Effector memory CD4-positive, alpha-beta T cell (primary cell): ENCODE data around the gene NRXN2.
"Not testable (repeated sequence)": the region's sequence is repeated elsewhere in the genome, so short reads cannot be mapped to it uniquely, and the experiment has no call there.

Source experiments
- DNase-seq, 3 donors: peaks; one replicate each; pipeline ENCODE4 v3.0.0-alpha.2; 2020
- H3K27ac ChIP-seq: 2 replicates; pipeline ENCODE4 v1.7.0; 2013; ENCODE audit warnings: mild to moderate bottlenecking, low read length, moderate library complexity; ENCODE audit not compliant: insufficient read depth, poor library complexity, severe bottlenecking
- H3K27me3 ChIP-seq: replicated peaks from 2 replicates; pipeline ENCODE4 v1.7.0; 2013; ENCODE audit warnings: mild to moderate bottlenecking, low read length; ENCODE audit not compliant: insufficient read depth, control insufficient read depth, poor library complexity, severe bottlenecking
- H3K36me3 ChIP-seq: 2 replicates; pipeline ENCODE4 v1.7.0; 2013; ENCODE audit warnings: mild to moderate bottlenecking, low read length, moderate library complexity; ENCODE audit not compliant: control insufficient read depth, insufficient read depth
- H3K4me1 ChIP-seq: 2 replicates; pipeline ENCODE4 v1.7.0; 2013; ENCODE audit warnings: low read length, mild to moderate bottlenecking; ENCODE audit not compliant: control insufficient read depth, insufficient read depth, poor library complexity, severe bottlenecking
- H3K4me3 ChIP-seq: 2 replicates; pipeline ENCODE4 v1.7.0; 2013; ENCODE audit warnings: low read length, low read depth, mild to moderate bottlenecking; ENCODE audit not compliant: insufficient read depth, poor library complexity, severe bottlenecking
- H3K9me3 ChIP-seq: 2 replicates; pipeline ENCODE4 v1.7.0; 2013; ENCODE audit warnings: mild to moderate bottlenecking, low read length, moderate library complexity; ENCODE audit not compliant: control insufficient read depth

Gene NRXN2

DNA sequence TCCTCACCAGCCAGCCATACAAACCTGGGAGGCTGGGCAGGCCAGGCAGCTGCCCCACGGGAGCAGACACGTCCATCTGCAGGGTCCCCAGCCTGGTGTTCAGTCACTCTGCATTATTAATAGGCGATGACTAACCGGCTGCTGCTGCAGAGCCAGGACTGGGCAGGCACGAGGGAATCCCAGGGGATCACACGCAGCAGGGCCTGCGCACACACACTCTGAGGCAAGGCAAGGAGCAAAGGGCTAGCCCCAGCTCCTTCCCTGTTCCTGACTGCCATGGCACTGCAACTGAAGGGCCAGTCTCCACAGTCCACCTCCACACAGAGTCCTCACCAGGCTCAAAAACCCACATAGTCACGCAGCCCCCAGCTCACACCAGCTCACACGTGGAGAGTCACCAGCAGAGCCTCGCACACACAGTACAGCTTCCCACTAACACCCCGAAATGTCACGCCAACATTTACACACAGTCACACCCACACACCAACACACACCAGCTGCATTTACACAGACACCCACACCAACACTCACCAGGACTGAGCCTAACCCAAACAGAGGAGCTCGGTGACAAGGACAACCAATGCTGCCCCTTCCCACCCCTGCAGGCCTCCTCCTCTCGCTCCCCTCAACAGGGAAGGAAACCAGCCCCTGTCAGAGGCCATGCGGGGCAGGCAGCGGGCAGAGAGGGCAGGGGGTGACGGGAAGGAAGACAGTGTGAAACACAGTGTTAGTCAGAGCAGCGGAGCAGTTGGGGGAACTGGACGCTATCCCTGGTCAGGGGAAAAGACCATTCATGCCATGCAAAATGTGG lies 47.3 kb downstream of the NRXN2 start:
- Histone ChIP-seq H3K4me3 (no peak overlapping the region), H3K36me3 (no peaks in the 10 kb centered on the region), H3K27me3 (peaks cover 7% of the 10 kb centered on the region), H3K9me3 (no peaks in the 10 kb centered on the region), H3K4me1 (no peaks in the 10 kb centered on the region), H3K27ac (no peak overlapping the region)
- no peak for DNase-seq

DNA sequence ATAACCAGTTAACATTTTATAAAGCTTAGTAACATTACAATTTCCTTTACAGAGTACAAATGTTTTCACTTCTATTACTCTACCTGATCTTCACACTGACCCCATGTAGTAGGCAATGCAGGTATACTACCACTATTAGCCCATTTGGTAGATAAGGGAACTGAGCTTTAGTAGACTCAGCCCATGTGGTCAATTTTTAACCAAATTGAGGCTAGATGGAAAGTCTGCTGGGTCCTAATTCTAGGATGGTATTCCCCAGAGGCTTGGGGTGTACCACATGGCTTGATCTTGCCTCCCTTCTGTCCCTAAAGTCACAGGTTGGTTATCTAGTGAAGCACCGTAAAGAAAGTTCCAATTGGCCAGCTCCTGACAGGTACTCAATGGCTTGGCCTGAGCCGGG lies 48.2 kb downstream of the NRXN2 start:
- Histone ChIP-seq H3K27me3 (peaks cover 7% of the 10 kb centered on the region), H3K4me3 (no peak overlapping the region), H3K27ac (no peak overlapping the region), H3K9me3 (no peaks in the 10 kb centered on the region), H3K36me3 (no peaks in the 10 kb centered on the region), H3K4me1 (no peaks in the 10 kb centered on the region)
- DNase-seq: no peak

DNA sequence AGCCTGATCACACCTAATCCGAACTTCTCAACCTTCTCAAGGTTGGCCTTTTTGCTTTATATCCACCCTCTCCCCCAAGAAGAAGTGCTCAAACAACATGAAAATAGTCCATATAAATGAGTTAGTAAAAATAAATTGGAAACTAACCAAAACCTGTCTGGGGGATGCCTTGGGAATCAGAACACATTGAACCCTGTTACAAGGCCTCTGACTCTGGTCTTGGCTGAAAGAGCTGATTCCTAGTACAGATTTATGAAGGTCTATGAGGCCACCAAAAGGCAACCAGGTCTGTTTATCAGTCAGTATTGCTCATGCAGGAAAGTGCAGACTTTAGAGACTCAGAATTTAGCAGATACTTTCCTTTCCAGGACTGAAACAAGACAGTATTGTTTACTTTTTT lies 49.7 kb downstream of the NRXN2 start:
- H3K4me3 ChIP-seq: no peak overlapping the region
- peaks cover 13% of the 10 kb centered on the region for H3K27me3 ChIP-seq
- H3K27ac ChIP-seq: no peak overlapping the region
- no peaks in the 10 kb centered on the region for H3K9me3 ChIP-seq
- DNase-seq: no peak
- no peaks in the 10 kb centered on the region for H3K4me1 ChIP-seq
- H3K36me3 ChIP-seq: no peaks in the 10 kb centered on the region

DNA sequence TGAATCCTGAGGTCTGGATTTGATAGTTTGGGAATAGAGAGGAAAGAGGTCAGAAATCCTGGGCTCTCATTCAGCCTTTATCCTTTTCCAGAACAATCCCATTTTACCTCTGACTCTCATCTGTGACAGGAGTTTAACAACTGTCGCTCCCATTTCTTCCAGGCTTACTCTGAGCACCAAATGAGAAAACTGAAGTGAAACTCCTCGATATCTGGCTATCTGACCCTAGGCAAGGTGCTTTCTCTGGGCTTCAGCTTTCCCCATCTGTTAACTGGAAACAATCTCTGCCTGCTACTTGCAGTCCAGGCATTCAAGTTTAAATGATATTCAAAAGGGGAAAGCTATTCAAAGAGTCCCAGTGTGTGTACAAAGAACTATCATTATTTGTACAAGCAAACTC lies 50.1 kb downstream of the NRXN2 start:
- H3K9me3 ChIP-seq: no peaks in the 10 kb centered on the region
- H3K27me3 ChIP-seq: peaks cover 14% of the 10 kb centered on the region
- no peak overlapping the region for H3K27ac ChIP-seq
- H3K36me3 ChIP-seq: no peaks in the 10 kb centered on the region
- DNase-seq: no peak
- no peak overlapping the region for H3K4me3 ChIP-seq
- H3K4me1 ChIP-seq: no peaks in the 10 kb centered on the region

DNA sequence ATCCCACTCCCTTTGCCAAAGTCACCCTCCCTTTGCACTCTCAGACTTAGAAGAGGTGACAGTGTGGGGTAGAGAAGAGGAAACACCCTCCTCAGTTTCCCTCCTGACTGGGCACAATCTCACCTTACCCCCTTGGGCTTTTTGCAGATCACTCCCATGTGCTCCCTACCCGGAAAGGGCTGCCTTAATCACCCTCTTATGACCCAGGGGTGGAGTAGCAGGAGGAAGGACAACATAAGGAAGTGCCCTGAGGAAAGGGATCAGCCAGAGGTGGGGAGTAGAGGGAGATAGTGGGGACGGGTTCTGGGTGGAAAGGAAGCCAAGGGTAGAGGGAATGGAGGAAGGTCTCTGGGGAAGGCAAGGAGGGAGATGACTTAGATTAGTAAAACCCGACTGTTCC lies 52.0 kb downstream of the NRXN2 start:
- no peak overlapping the region for H3K4me3 ChIP-seq
- H3K4me1 ChIP-seq: no peaks in the 10 kb centered on the region
- H3K9me3 ChIP-seq: no peaks in the 10 kb centered on the region
- H3K27me3 ChIP-seq: peaks cover 14% of the 10 kb centered on the region
- no peak overlapping the region for H3K27ac ChIP-seq
- no peak for DNase-seq
- no peaks in the 10 kb centered on the region for H3K36me3 ChIP-seq

DNA sequence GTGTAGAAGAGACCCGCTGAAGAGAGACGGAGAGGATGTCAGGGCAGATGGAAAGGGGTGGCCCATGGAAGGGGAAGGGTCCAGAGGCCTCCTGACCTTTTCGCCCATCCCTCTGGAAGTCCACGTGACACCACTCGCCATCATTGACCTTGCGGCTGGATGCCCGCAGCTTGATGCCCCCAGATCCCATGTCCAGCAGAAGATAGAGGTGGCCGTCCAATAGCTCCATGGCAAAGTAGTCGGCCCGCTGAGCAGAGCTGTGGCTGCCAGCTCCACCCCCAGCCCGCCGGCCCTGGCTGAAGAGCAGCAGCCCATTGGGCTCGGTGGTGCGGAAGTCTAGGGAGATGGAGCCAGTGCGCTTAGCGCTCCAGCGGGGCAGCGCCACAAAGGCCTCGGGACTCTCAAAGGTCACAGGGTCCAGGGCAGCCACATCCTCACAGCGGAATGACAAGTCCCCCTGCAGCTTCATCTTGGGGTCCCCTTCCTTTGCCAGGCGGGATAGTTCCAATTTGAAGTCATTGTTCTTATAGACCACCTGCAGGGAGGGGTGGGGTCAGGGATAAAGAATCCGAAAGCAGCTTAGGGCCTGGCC lies 55.7 kb downstream of the NRXN2 start:
- Histone ChIP-seq H3K9me3 (no peaks in the 10 kb centered on the region), H3K27ac (no peak overlapping the region), H3K4me1 (no peaks in the 10 kb centered on the region), H3K4me3 (no peak overlapping the region), H3K36me3 (no peaks in the 10 kb centered on the region), H3K27me3 (peaks cover 7% of the 10 kb centered on the region)
- DNase-seq: no peak

DNA sequence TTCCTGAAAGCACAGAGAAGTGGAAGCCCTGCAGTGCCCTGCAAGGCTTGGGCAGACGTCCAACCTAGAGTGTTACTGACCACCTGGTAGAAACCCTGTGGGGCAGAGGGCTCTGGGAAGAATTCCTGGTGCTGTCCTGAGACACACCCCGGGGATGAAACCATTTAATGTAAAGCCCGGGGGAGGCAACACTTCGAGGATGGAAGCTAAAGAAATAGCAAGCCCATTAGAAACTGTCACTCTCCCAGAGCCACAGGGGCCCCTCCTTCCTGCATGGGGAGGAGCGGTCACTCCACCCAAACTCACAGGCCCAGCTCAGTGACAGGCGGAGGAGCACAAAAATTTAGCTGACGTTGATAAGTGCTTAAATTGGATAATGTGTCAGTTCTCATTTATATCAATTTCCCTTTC lies 57.6 kb downstream of the NRXN2 start:
- H3K4me3 ChIP-seq: no peak overlapping the region
- H3K4me1 ChIP-seq: no peaks in the 10 kb centered on the region
- no peak overlapping the region for H3K27ac ChIP-seq
- no peak for DNase-seq
- H3K9me3 ChIP-seq: no peaks in the 10 kb centered on the region
- H3K36me3 ChIP-seq: no peaks in the 10 kb centered on the region
- H3K27me3 ChIP-seq: peaks cover 7% of the 10 kb centered on the region

DNA sequence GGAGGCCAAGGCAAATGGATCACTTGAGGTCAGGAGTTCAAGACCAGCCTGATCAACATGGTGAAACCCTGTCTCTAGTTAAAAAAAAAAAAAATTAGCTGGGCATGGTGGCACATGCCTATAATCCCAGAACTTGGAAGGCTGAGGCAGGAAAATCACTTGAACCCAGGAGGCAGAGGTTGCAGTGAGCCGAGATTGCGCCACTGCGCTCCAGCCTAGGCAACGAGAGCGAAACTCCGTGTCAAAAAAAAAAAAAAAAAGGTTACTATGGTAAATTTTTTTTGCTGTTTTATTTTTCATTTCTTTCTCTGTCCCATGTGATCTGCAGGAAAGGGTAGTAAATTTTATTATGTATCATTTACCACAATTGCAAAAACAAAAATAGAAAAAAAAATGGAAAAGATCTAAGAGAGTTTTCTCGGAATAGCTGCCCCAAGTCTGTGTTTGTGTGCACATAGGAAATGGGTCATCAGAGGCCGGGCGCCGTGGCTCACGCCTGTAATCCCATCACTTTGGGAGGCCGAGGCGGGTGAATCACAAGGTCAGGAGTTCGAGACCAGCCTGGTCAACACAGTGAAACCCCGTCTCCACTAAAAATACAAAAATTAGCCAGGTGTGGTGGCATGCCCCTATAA lies 58.6 kb downstream of the NRXN2 start:
- not testable (repeated sequence) for H3K9me3 ChIP-seq, H3K27me3 ChIP-seq, H3K4me3 ChIP-seq, DNase-seq, H3K27ac ChIP-seq, H3K4me1 ChIP-seq, H3K36me3 ChIP-seq

DNA sequence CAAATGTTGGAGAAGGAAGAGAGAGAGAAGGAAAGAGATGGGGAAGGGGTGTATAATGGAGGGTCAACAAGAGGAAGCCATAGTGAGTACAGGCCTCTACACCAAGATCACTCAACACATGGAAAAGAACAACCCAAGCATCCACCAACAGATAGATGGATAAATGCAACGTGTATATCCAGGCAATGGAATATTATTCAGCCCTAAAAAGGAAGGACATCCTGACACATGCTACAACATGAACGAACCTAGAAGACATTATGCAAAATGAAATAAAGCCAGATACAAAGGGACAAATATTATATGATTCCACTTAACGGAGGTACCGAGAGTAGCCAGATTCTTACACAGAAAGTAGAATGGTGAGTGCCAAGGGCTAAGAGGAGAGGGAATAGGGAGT lies 59.3 kb downstream of the NRXN2 start:
- no peaks in the 10 kb centered on the region for H3K4me1 ChIP-seq
- no peak overlapping the region for H3K27ac ChIP-seq
- DNase-seq: no peak
- no peaks in the 10 kb centered on the region for H3K9me3 ChIP-seq
- H3K36me3 ChIP-seq: no peaks in the 10 kb centered on the region
- peaks cover 5% of the 10 kb centered on the region for H3K27me3 ChIP-seq
- H3K4me3 ChIP-seq: no peak overlapping the region

DNA sequence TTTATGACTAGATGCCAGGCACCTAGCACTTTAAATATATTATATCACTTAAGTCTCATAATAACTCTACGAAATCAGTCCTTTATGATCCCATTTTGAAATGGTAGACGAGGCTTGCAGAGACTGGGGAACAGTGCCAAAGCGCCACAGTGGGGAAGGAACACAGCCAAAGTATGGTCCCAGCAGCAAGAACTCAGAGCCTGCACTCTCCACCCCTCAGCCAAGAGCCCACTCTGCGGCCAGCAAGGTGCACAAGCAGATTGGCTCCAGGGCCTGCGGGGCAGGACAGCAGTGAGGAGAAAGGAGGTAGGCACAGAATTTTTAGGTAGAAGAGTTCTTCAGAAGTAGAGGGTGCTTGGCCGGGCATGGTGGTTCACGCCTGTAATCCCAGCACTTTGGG lies 61.4 kb downstream of the NRXN2 start:
- H3K9me3 ChIP-seq: no peaks in the 10 kb centered on the region
- H3K4me1 ChIP-seq: no peaks in the 10 kb centered on the region
- no peak overlapping the region for H3K27ac ChIP-seq

More for the DNA sequence above, 61.4 kb downstream of the NRXN2 start:
- no peak for DNase-seq
- Histone ChIP-seq H3K27me3 (no peaks in the 10 kb centered on the region), H3K36me3 (no peaks in the 10 kb centered on the region), H3K4me3 (no peak overlapping the region)
